ENCODE measurements around the gene ZNFX1.
"Not testable (repeated sequence)": the region's sequence is repeated elsewhere in the genome, so short reads cannot be mapped to it uniquely, and the experiment has no call there.

Gene ZNFX1

GRCh38 chr20:49199729-49200293 lies 78.0 kb downstream of the ZNFX1 start:
- no peak for DNase-seq

- DNase-seq: not testable (repeated sequence)
Observed at GRCh38 chr20:49192944-49193518, 84.8 kb downstream of the ZNFX1 start.

Data from NCI-H2029 (cell line).